IMR-90 (cell line): ENCODE results near the gene CUL1. TPM values are rescaled to one million over a fixed set of nuclear protein-coding genes. Genes with fewer than 3 reads are reported as not detected.

ENCODE experiments used
- ATAC-seq: fragments of 200-7000 bp; cut with Tn5 transposase; 2 replicates; pipeline ENCODE4 v1.9.1; 2020; ENCODE audit warnings: low read depth, mild to moderate bottlenecking, moderate library complexity
- BruUV-seq: library from RNA; stranded (reverse); fragments of 400-500 nt; replicated peaks from 2 replicates; lab custom pipeline; 2021; lab: Mats Ljungman, UMichigan
- CTCF ChIA-PET: fragments of 300-600 bp; formaldehyde crosslinking; extraction: SDS; loops from one replicate; lab custom pipeline; 2021; ENCODE audit warnings: antibody characterized with exemption; lab: Yijun Ruan, JAX
- POLR2A ChIA-PET: fragments of 300-600 bp; sonication (Branson Sonifier 250); formaldehyde crosslinking; loops from one replicate; lab custom pipeline; 2022; ENCODE audit warnings: antibody characterized with exemption; ENCODE audit not compliant: unreplicated experiment; lab: Charles Lee
- DNase-seq: peaks from one replicate; pipeline ENCODE4 v3.0.0; 2013
- H2AFZ ChIP-seq: replicated peaks from 2 replicates; pipeline ENCODE3; 2013; ENCODE audit warnings: low read length, mild to moderate bottlenecking; ENCODE audit not compliant: poor library complexity
- H2AK5ac ChIP-seq: 2 replicates; pipeline ENCODE4 v1.6.1; 2013; ENCODE audit warnings: low read depth, low read length, inconsistent platforms
- H2AK9ac ChIP-seq: replicated peaks from 2 replicates; pipeline ENCODE3; 2013; ENCODE audit warnings: mild to moderate bottlenecking, low read depth, low read length, moderate library complexity; ENCODE audit not compliant: poor library complexity
- H2BK120ac ChIP-seq: 2 replicates; pipeline ENCODE4 v1.6.1; 2013; ENCODE audit warnings: low read depth, low read length, inconsistent platforms
- H2BK15ac ChIP-seq: 3 replicates; pipeline ENCODE4 v1.6.1; 2013; ENCODE audit warnings: low read depth, low read length, inconsistent platforms
- H2BK20ac ChIP-seq: 2 replicates; pipeline ENCODE4 v1.6.1; 2013; ENCODE audit warnings: low read depth, mild to moderate bottlenecking, inconsistent platforms, low read length, moderate library complexity
- H2BK5ac ChIP-seq: 2 replicates; pipeline ENCODE4 v1.6.1; 2013; ENCODE audit warnings: mild to moderate bottlenecking, low read depth, low read length, inconsistent platforms; ENCODE audit not compliant: poor library complexity, severe bottlenecking
- H3K14ac ChIP-seq: replicated peaks from 2 replicates; pipeline ENCODE4 v1.6.1; 2013; ENCODE audit warnings: low read depth, low read length, inconsistent platforms
- H3K18ac ChIP-seq: 2 replicates; pipeline ENCODE4 v1.6.1; 2013; ENCODE audit warnings: low read depth, low read length, control low read depth
- H3K23ac ChIP-seq: 2 replicates; pipeline ENCODE4 v1.6.1; 2013; ENCODE audit warnings: low read depth, low read length, inconsistent platforms
- H3K27ac ChIP-seq: 2 replicates; pipeline ENCODE4 v1.5.1; 2013; ENCODE audit warnings: mild to moderate bottlenecking, control low read depth, low read length; ENCODE audit not compliant: insufficient read depth
- H3K27me3 ChIP-seq: 2 replicates; pipeline ENCODE4 v1.6.1; 2013; ENCODE audit warnings: low read length; ENCODE audit not compliant: control insufficient read depth, insufficient read depth
- H3K36me3 ChIP-seq: 2 replicates; pipeline ENCODE4 v1.6.1; 2013; ENCODE audit warnings: low read length, mixed read lengths; ENCODE audit not compliant: control insufficient read depth, insufficient read depth
- H3K4ac ChIP-seq: 2 replicates; pipeline ENCODE4 v1.6.1; 2013; ENCODE audit warnings: low read depth, low read length, inconsistent platforms
- H3K4me1 ChIP-seq: 2 replicates; pipeline ENCODE4 v1.6.1; 2013; ENCODE audit warnings: low read length, mixed read lengths; ENCODE audit not compliant: control insufficient read depth, insufficient read depth
- H3K4me2 ChIP-seq: 2 replicates; pipeline ENCODE4 v1.6.1; 2013; ENCODE audit warnings: low read depth, mild to moderate bottlenecking, control low read depth, low read length, moderate library complexity
- H3K4me3 ChIP-seq: 2 replicates; pipeline ENCODE4 v1.5.1; 2013; ENCODE audit warnings: low read depth, mild to moderate bottlenecking, control low read depth, low read length, moderate library complexity; ENCODE audit not compliant: insufficient read depth
- H3K56ac ChIP-seq: 2 replicates; pipeline ENCODE4 v1.6.1; 2013; ENCODE audit warnings: low read length, inconsistent platforms; ENCODE audit not compliant: insufficient read depth; ENCODE audit errors: extremely low read depth
- H3K79me1 ChIP-seq, 2 experiments: 2 replicates each; pipeline ENCODE4 v1.6.1; 2013; ENCODE audit warnings: low read length in 2 of 2, inconsistent platforms in 1 of 2, low read depth in 1 of 2
- H3K9ac ChIP-seq: 2 replicates; pipeline ENCODE4 v1.6.1; 2013; ENCODE audit warnings: low read depth, low read length, control low read depth
- H3K9me1 ChIP-seq: 2 replicates; pipeline ENCODE4 v1.6.1; 2013; ENCODE audit warnings: low read length, inconsistent platforms; ENCODE audit not compliant: insufficient read depth
- H3K9me3 ChIP-seq: 2 replicates; pipeline ENCODE4 v1.6.1; 2013; ENCODE audit warnings: low read length; ENCODE audit not compliant: control insufficient read depth, insufficient read depth
- H4K20me1 ChIP-seq: 2 replicates; pipeline ENCODE4 v1.6.1; 2013; ENCODE audit warnings: low read length, inconsistent platforms; ENCODE audit not compliant: insufficient read depth
- H4K5ac ChIP-seq: 2 replicates; pipeline ENCODE4 v1.6.1; 2013; ENCODE audit warnings: mild to moderate bottlenecking, low read depth, low read length, control low read depth
- H4K8ac ChIP-seq, 2 experiments: 2 replicates each; pipeline ENCODE4 v1.6.1; 2013; ENCODE audit warnings: low read depth in 2 of 2, low read length in 2 of 2, control low read depth in 1 of 2, inconsistent platforms in 1 of 2
- H4K91ac ChIP-seq: 2 replicates; pipeline ENCODE4 v1.6.1; 2013; ENCODE audit warnings: low read depth, low read length, inconsistent platforms; ENCODE audit not compliant: insufficient read depth
- BHLHE40 ChIP-seq: fragments of 150-350 bp; IDR thresholded peaks from 2 replicates; pipeline ENCODE4 v1.6.1; 2016; ENCODE audit warnings: mild to moderate bottlenecking, low read depth, low read length
- CEBPB ChIP-seq: IDR thresholded peaks from 2 replicates; pipeline ENCODE4 v1.6.1; 2012; ENCODE audit warnings: low read depth, low read length, improper control_type of control experiment
- CHD1 ChIP-seq: IDR thresholded peaks from 2 replicates; pipeline ENCODE4 v1.6.1; 2012; ENCODE audit warnings: low read depth, low read length, improper control_type of control experiment
- FOS ChIP-seq: fragments of 150-350 bp; IDR thresholded peaks from 2 replicates; pipeline ENCODE4 v1.6.1; 2016; ENCODE audit warnings: low read depth, low read length
- MAFK ChIP-seq: IDR thresholded peaks from 2 replicates; pipeline ENCODE4 v1.6.1; 2012; ENCODE audit warnings: low read depth, low read length, improper control_type of control experiment
- MAZ ChIP-seq: IDR thresholded peaks from 2 replicates; pipeline ENCODE4 v1.6.1; 2012; ENCODE audit warnings: low read depth, mild to moderate bottlenecking, low read length, improper control_type of control experiment, moderate library complexity, borderline replicate concordance
- MXI1 ChIP-seq: IDR thresholded peaks from 2 replicates; pipeline ENCODE4 v1.6.1; 2012; ENCODE audit warnings: low read depth, mild to moderate bottlenecking, low read length, moderate library complexity, borderline replicate concordance
- NFE2L2 ChIP-seq: fragments of 150-350 bp; IDR thresholded peaks from 2 replicates; pipeline ENCODE4 v1.6.1; 2016; ENCODE audit warnings: low read depth, mild to moderate bottlenecking, low read length
- POLR2A ChIP-seq: IDR thresholded peaks from 2 replicates; pipeline ENCODE4 v1.6.1; 2012; ENCODE audit warnings: mild to moderate bottlenecking, low read depth, low read length
- RAD21 ChIP-seq: IDR thresholded peaks from 2 replicates; pipeline ENCODE4 v1.6.1; 2012; ENCODE audit warnings: low read length, improper control_type of control experiment
- RCOR1 ChIP-seq: IDR thresholded peaks from 2 replicates; pipeline ENCODE4 v1.6.1; 2012; ENCODE audit warnings: mild to moderate bottlenecking, low read length, improper control_type of control experiment; ENCODE audit not compliant: insufficient replicate concordance
- RFX5 ChIP-seq: IDR thresholded peaks from 2 replicates; pipeline ENCODE4 v1.8.0; 2012; ENCODE audit warnings: low read depth, mild to moderate bottlenecking, low read length, moderate library complexity
- SMC3 ChIP-seq: fragments of 150-350 bp; IDR thresholded peaks from 2 replicates; pipeline ENCODE4 v1.6.1; 2016; ENCODE audit warnings: low read depth, mild to moderate bottlenecking, antibody characterized with exemption, low read length, moderate library complexity
- WGBS, 2 experiments: methylation state at CpG; one replicate each; pipeline versions ENCODE4 v1.1.5 to v1.1.7; 2013; ENCODE audit warnings: missing lambda C conversion rate in 2 of 2; ENCODE audit not compliant: insufficient read length in 1 of 2; ENCODE audit errors: extremely low coverage in 2 of 2; 5-methylcytosine and 5-hydroxymethylcytosine counted together
- dilution Hi-C: fragments of 300-500 bp; cut with HindIII; formaldehyde crosslinking; loops from one replicate; pipeline ENCODE4 v1.14.3; 2018; ENCODE audit warnings: low sequenced_read_pairs; ENCODE audit not compliant: unreplicated experiment
- in situ Hi-C: fragments of 300-500 bp; cut with MboI; formaldehyde crosslinking; loops from 3 replicates; pipeline ENCODE4 v1.14.3; 2019; ENCODE audit warnings: low sequenced_read_pairs, inconsistent platforms, mixed read lengths
- intact Hi-C: fragments of 100-400 bp; cut with micrococcal nuclease; formaldehyde crosslinking; loops from 2 replicates; pipeline ENCODE4 v1.10.0; 2022
- polyA plus RNA-seq, 3 experiments: library from polyadenylated mRNA; depleted of rRNA; stranded (reverse); fragments of >200 nt; gene quantifications; 2 replicates each; pipeline ENCODE4 v1.2.3, GENCODE V29; 2012; ENCODE audit warnings: low replicate concordance in 1 of 3
- total RNA-seq: library from RNA; depleted of rRNA; stranded (reverse); fragments of >200 nt; gene quantifications from 2 replicates; pipeline ENCODE4 v1.2.3, GENCODE V29; 2012
- TF ChIP-seq, protein P1 (sequence below): fragments of 150-350 bp; IDR thresholded peaks from 2 replicates; pipeline ENCODE4 v1.6.1; 2017; ENCODE audit warnings: mild to moderate bottlenecking, antibody characterized with exemption, low read length, low read depth
- TF ChIP-seq, protein P2 (sequence below): fragments of 150-350 bp; IDR thresholded peaks from 2 replicates; pipeline ENCODE4 v1.6.1; 2016; ENCODE audit warnings: low read depth, mild to moderate bottlenecking, low read length, moderate library complexity, borderline replicate concordance
- TF ChIP-seq, protein P3 (sequence below): conservative IDR thresholded peaks from 2 replicates; pipeline ENCODE4 v1.5.1; 2012; ENCODE audit warnings: mild to moderate bottlenecking, low read depth, low read length, improper control_type of control experiment

CUL1 gene
- total and polyA plus RNA-seq, 2 of the 4 experiments (the other 2 are of a cell fraction), result 44.0 to 46.2 TPM

DNA sequence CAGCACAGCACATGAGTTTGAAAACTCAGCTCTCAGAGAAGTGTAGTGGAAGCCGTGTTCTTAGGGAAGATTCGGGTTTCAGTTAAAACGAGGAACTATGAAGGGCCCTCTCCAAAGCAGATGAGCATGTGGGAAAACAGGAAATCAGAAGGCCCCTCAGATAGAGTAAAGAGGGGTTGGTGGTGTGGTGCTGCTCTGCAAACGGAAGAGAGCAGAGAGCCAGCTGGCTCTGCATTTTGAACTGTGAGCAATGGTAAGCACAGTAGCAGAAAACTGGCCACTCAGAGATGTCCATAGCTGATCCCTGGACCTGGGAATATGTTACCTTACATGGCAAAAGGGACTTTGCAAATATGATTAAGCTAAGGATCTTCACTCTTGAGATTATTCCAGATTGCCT lies 27.9 kb upstream of the CUL1 start:
- peaks cover 4% of the 10 kb centered on the region for H3K9me3 ChIP-seq
- H2BK20ac ChIP-seq, result no peak overlapping the region
- ATAC-seq, result peak; percentile 27; the same call in 1 of the 2 replicates
- no peak overlapping the region for H2BK5ac ChIP-seq
- H2AK9ac ChIP-seq, result no peak overlapping the region
- no peak overlapping the region for H4K8ac ChIP-seq
- dilution Hi-C loops, result no loop called here
- H2BK15ac ChIP-seq, result no peak overlapping the region
- H3K4me2 ChIP-seq, result no peak overlapping the region
- TF ChIP-seq MXI1 (no peak), POLR2A (no peak), FOS (no peak), SMC3 (no peak), RAD21 (no peak), CEBPB (no peak), MAFK (no peak), MAZ (no peak), CHD1 (no peak), BHLHE40 (no peak), NFE2L2 (no peak), RFX5 (no peak), RCOR1 (no peak)
- TF ChIP-seq, protein P1, sequence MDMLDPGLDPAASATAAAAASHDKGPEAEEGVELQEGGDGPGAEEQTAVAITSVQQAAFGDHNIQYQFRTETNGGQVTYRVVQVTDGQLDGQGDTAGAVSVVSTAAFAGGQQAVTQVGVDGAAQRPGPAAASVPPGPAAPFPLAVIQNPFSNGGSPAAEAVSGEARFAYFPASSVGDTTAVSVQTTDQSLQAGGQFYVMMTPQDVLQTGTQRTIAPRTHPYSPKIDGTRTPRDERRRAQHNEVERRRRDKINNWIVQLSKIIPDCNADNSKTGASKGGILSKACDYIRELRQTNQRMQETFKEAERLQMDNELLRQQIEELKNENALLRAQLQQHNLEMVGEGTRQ, result no peak
- TF ChIP-seq, protein P2, sequence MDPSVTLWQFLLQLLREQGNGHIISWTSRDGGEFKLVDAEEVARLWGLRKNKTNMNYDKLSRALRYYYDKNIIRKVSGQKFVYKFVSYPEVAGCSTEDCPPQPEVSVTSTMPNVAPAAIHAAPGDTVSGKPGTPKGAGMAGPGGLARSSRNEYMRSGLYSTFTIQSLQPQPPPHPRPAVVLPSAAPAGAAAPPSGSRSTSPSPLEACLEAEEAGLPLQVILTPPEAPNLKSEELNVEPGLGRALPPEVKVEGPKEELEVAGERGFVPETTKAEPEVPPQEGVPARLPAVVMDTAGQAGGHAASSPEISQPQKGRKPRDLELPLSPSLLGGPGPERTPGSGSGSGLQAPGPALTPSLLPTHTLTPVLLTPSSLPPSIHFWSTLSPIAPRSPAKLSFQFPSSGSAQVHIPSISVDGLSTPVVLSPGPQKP, result no peak
- TF ChIP-seq, protein P3, sequence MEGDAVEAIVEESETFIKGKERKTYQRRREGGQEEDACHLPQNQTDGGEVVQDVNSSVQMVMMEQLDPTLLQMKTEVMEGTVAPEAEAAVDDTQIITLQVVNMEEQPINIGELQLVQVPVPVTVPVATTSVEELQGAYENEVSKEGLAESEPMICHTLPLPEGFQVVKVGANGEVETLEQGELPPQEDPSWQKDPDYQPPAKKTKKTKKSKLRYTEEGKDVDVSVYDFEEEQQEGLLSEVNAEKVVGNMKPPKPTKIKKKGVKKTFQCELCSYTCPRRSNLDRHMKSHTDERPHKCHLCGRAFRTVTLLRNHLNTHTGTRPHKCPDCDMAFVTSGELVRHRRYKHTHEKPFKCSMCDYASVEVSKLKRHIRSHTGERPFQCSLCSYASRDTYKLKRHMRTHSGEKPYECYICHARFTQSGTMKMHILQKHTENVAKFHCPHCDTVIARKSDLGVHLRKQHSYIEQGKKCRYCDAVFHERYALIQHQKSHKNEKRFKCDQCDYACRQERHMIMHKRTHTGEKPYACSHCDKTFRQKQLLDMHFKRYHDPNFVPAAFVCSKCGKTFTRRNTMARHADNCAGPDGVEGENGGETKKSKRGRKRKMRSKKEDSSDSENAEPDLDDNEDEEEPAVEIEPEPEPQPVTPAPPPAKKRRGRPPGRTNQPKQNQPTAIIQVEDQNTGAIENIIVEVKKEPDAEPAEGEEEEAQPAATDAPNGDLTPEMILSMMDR, result no peak
- H3K79me1 ChIP-seq, result no peaks in the 10 kb centered on the region; a peak in 1 of 4 replicates
- H3K4me1 ChIP-seq, result no peaks in the 10 kb centered on the region; the same call in 1 of the 2 replicates
- POLR2A ChIA-PET, result no interaction called here
- no peak overlapping the region for H2AFZ ChIP-seq
- H3K4ac ChIP-seq, result no peak overlapping the region
- H2BK120ac ChIP-seq, result no peak overlapping the region
- H3K18ac ChIP-seq, result no peak overlapping the region
- no peaks in the 10 kb centered on the region for H3K36me3 ChIP-seq
- no peak overlapping the region for H3K23ac ChIP-seq
- in situ Hi-C loops, result no loop called here
- H3K4me3 ChIP-seq, result no peak overlapping the region
- no peaks in the 10 kb centered on the region for H4K20me1 ChIP-seq
- no peak overlapping the region for H4K91ac ChIP-seq
- H4K5ac ChIP-seq, result no peak overlapping the region
- no peak overlapping the region for H3K56ac ChIP-seq
- no peak overlapping the region for H3K14ac ChIP-seq
- no peak overlapping the region for H2AK5ac ChIP-seq
- 72% methylated on average over 4 of the region's 4 CpGs; no CpG with 5 or more reads in 1 of the 2 experiments for WGBS, 2 experiments
- no peaks in the 10 kb centered on the region; the same call in 1 of the 2 replicates for H3K27me3 ChIP-seq
- H3K9ac ChIP-seq, result no peak overlapping the region
- DNase-seq, result no peak
- BruUV-seq, result no TSS peak
- H3K9me1 ChIP-seq, result no peaks in the 10 kb centered on the region
- intact Hi-C loops, result no loop called here
- CTCF ChIA-PET, result no interaction called here
- no peak overlapping the region for H3K27ac ChIP-seq
